GM20431 (cell line): ENCODE measurements around the gene CGB5.
"Not testable (repeated sequence)": the region's sequence is repeated elsewhere in the genome, so short reads cannot be mapped to it uniquely, and the experiment has no call there.

ENCODE experiments used
- in situ Hi-C: fragments of 300-500 bp; cut with MseI, MboI; formaldehyde crosslinking; loops from one replicate; pipeline ENCODE4 v1.15.0; 2020; ENCODE audit warnings: low sequenced_read_pairs; ENCODE audit not compliant: unreplicated experiment

CGB5 gene

DNA sequence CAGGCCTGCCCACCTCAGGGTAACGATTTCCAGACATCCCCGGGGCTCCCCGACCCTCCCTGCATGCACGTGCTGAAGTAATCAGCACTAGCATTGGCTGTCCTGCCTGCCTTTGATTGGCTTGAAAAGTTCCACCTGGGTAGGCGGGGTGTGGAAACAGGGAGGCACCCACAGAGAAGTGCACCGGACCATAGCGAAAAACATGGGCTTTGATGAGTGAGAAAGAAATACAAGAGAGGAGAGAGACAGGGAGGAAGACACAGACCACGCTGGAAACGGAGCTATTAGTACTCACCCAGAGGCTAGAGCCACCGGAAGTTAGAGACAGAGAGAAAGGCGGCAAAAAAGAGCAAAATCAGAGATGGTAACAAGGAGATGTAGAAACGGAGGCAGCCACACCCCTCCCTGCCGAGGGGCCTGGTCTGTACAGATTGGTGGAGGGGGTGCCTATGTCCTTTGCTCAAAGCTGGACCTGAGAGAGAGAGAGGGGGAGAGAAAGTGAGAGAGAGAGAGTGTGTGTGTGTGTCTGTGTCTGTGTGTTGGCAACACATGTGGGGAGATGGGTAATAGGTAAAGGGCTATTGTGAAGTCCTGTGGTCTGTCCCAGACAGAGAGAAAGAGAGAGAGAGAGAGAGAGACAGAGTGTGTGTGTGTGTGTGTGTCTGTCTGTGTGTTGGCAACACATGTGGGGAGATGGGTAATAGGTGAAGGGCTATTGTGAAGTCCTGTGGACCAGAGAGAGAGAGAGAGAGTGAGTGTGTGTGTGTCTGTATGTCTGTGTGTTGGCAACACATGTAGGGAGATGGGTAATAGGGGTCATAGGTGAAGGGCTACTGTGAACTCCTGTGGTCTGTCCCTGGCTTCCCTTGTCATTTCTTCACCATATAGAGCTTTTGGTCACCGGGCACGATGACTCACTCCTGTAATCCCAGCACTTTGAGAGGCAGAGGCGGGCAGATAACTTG is 22.4 kb upstream of the CGB5 start:
- in situ Hi-C loops: no loop called here

DNA sequence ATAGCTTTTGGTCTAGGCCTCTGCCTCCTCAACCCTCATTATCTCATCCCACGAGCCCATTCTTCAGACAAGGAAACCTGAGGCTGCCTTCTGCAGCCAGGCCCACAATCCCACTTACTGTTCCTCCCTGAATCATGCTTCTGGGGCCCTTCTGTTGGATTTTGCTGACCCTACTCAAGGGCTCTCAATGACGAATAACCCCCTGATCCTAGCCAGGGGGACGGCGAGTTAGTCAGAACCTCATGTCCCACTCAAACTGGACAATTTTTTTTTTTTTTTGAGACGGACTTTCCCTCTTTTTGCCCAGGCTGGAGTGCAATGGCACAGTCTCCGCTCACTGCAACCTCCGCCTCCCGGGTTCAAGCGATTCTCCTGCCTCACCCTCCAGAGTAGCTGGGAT is 21.5 kb upstream of the CGB5 start:
- in situ Hi-C loops: no loop called here

DNA sequence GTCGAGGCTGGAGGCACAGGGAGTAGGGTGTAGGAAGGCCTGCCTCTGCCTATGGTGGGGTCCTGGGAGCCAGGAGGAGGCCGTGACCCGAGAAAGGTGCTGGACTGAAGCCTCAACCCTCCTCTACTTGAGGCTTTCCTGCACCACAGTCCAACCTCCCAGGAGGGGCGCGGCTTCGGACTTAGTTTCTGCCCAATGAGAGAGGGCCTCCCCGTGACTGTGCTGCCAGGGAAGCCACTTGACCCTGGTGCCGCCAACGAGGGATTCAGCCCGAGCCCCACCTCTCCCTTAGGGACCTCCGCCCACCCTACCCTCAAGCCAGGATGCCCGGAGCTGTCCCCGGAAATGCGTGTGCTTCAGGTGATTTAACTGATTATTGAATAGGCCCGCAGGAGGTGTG is 19.4 kb upstream of the CGB5 start, which contains the start of gene CGB3:
TSS of gene CGB3 (minus strand) at position 101 of the 400 bp plus-strand sequence. CDS start 362 bp downstream, outside the sequence.
- in situ Hi-C loops: not testable (repeated sequence)

DNA sequence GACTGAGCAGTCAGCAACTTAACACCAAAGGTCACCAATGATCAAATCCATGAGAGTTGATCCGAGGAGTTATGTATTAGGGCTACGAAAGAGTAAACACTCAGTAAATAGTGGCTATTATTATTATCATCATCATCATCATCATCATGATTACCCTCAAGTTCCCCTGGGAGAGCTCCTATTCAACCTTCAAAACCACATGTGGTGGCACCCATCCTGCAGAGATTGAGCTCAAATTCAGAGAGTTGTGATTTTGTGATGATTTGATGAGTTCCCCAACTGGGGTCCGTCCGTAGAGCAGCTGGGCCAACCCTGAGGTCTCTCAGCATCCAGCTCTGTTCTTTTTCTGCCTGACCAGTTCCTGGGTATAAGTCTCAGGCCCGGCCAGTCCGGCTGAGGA is 18.6 kb upstream of the CGB5 start:
- in situ Hi-C loops: not testable (repeated sequence)

DNA sequence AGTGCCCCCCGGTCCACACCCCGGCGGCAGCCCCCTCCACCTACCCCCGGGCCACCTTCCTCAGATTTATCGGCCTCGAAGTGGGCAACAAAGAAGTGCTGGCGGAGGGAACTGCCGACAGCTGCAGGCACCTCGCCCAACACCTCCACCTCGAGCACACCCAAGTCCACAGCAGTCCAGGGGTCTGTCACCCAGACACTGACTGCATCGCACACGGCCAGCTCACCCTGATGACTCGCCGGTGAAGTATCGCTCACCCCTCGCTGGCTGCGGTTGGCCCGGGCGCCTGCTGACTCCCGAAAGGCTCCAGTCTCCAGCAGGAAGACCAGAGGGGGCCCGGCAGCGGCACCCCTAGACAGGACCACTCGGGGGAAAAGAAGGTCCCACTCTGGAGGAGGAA is 18.0 kb upstream of the CGB5 start:
- in situ Hi-C loops: not testable (repeated sequence)

DNA sequence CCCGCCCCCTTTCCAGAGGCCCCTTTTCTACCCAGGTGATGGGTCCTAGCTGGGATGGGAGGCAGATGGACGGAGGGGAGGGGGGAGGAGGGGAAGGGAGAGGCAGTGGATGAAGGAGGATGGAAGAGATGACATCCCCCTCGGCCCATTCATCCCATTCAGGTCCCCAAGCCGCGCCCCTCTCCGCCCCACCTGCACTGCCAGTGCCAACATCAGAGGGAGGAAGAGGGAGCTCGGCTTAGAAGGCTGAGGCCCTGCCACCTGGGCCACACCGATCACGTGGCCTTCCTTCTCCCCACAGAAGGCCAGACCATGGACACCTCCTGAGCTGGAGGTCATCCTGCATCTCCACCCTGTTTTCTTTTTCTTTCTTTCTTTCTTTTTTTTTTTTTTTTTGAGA is 15.0 kb upstream of the CGB5 start:
- in situ Hi-C loops: not testable (repeated sequence)

DNA sequence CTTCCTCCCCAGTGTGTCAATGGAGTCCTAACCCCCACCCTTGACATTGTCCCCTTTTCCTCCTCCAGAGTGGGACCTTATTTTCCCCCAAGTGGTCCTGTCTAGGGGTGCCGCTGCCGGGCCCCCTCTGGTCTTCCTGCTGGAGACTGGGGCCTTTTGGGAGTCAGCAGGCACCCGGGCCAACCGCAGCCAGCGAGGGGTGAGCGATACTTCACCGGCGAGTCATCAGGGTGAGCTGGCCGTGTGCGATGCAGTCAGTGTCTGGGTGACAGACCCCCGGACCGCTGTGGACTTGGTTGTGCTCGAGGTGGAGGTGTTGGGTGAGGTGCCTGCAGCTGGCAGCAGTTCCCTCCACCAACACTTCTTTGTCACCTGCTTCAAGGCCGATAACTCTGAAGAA is 13.9 kb upstream of the CGB5 start:
- in situ Hi-C loops: not testable (repeated sequence)

DNA sequence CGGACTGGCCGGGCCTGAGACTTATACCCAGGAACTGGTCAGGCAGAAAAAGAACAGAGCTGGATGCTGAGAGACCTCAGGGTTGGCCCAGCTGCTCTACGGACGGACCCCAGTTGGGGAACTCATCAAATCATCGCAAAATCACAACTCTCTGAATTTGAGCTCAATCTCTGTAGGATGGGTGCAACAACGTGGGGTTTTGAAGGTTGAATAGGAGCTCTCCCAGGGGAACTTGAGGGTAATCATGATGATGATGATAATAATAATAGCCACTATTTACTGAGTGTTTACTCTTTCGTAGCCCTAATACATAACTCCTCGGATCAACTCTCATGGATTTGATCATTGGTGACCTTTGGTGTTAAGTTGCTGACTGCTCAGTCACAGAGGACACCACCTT is 13.3 kb upstream of the CGB5 start:
- in situ Hi-C loops: not testable (repeated sequence)

DNA sequence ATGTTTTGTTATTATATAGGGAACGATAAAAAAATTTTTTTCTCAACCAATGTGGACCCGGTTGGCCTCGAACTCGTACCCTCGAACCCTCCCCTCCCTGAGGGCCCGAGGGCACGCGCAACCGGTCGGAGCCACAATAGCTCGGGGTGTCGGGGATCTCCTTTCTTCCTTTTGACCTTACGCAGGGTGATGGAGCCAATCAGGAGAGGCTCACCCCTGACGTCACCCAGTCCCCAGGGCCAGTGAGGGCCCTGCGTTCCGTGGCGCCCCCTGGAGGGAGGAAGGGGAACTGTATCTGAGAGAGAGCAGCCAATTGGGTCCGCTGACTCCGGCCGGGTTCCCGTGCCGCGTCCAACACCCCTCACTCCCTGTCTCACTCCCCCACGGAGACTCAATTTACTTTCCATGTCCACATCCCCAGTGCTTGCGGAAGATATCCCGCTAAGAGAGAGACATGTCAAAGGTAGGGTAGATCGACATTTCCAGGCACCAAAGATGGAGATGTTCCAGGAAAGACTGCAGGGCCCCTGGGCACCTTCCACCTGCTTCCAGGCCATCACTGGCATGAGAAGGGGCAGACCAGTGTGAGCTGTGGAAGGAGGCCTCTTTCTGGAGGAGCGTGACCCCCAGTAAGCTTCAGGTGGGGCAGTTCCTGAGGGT is 11.9 kb upstream of the CGB5 start, which contains the start of gene CGB2:
TSS of gene CGB2 (plus strand) at position 249 of the 660 bp plus-strand sequence. CDS start at position 455, 206 bp downstream.
- in situ Hi-C loops: not testable (repeated sequence)

DNA sequence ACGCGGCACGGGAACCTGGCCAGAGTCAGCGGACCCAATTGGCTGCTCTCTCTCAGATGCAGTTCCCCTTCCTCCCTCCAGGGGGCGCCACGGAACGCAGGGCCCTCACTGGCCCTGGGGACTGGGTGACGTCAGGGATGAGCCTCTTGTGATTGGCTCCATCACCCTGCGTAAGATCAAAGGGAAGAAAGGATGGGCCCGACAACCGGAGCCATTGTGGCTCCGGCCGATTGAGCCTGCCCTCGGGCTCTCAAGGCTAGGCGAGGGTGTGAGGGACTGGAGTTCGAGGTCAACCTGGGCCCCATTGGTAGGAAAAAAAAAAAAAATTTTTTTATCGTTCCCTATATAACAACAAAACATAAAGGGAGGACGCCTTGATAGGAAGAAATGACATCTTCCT is 6.8 kb upstream of the CGB5 start, which contains the start of gene CGB1:
TSS of gene CGB1 (minus strand) at position 81 of the 400 bp plus-strand sequence. CDS start 184 bp downstream, outside the sequence.
- in situ Hi-C loops: not testable (repeated sequence)

DNA sequence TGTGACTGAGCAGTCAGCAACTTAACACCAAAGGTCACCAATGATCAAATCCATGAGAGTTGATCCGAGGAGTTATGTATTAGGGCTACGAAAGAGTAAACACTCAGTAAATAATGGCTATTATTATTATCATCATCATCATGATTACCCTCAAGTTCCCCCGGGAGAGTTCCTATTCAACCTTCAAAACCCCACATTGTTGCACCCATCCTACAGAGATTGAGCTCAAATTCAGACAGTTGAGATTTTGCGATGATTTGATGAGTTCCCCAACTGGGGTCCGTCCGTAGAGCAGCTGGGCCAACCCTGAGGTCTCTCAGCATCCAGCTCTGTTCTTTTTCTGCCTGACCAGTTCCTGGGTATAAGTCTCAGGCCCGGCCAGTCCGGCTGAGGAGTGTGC is 5.5 kb upstream of the CGB5 start:
- in situ Hi-C loops: not testable (repeated sequence)

DNA sequence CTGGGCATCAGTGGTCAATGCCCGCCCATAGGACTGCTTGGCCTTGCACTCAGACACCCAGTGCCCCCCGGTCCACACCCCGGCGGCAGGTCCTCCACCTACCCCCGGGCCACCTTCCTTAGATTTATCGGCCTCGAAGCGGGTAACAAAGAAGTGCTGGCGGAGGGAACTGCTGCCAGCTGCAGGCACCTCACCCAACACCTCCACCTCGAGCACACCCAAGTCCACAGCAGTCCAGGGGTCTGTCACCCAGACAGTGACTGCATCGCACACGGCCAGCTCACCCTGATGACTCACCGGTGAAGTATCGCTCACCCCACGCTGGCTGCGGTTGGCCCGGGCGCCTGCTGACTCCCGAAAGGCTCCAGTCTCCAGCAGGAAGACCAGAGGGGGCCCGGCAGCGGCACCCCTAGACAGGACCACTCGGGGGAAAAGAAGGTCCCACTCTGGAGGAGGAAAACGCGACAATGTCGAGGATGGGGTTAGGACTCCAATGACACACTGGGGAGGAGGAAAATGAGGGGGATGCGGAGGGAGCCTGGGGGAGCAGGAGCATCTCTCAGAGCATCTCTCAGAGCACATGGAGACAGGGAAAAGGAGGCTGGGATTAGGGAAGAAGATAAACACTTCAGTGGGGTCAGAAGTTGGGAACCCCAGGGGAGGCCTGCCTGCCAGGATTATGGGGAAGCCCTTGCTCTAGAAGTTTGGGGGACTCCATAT is 4.9 kb upstream of the CGB5 start:
- in situ Hi-C loops: not testable (repeated sequence)

DNA sequence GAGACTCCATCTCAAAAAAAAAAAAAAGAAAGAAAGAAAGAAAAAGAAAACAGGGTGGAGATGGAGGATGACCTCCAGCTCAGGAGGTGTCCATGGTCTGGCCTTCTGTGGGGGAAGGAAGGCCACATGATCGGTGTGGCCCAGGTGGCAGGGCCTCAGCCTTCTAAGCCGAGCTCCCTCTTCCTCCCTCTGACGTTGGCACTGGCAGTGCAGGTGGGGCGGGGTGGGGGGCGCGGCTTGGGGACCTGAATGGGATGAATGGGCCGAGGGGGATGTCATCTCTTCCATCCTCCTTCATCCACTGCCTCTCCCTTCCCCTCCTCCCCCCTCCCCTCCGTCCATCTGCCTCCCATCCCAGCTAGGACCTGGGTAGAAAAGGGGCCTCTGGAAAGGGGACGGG is 3.9 kb upstream of the CGB5 start:
- in situ Hi-C loops: not testable (repeated sequence)

DNA sequence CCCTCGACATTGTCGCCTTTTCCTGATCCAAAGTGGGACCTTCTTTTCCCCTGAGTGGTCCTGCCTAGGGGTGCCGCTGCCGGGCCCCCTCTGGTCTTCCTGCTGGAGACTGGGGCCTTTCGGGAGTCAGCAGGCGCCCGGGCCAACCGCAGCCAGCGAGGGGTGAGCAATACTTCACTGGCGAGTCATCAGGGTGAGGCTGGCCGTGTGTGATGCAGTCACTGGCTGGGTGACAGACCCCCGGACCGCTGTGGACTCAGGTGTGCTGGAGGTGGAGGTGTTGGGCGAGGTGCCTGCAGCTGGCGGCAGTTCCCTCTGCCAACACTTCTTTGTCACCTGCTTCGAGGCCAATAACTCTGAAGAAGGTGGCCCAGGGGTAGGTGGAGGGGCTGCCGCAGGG is 1.5 kb upstream of the CGB5 start:
- in situ Hi-C loops: no loop called here

DNA sequence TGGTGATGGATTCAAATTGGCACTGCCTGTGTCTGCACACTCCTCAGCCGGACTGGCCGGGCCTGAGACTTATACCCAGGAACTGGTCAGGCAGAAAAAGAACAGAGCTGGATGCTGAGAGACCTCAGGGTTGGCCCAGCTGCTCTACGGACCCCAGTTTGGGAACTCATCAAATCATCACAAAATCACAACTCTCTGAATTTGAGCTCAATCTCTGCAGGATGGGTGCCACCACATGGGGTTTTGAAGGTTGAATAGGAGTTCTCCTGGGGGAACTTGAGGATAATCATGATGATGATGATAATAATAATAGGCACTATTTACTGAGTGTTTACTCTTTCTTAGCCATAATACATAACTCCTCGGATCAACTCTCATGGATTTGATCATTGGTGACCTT is 982 bp upstream of the CGB5 start:
- in situ Hi-C loops: not testable (repeated sequence)

DNA sequence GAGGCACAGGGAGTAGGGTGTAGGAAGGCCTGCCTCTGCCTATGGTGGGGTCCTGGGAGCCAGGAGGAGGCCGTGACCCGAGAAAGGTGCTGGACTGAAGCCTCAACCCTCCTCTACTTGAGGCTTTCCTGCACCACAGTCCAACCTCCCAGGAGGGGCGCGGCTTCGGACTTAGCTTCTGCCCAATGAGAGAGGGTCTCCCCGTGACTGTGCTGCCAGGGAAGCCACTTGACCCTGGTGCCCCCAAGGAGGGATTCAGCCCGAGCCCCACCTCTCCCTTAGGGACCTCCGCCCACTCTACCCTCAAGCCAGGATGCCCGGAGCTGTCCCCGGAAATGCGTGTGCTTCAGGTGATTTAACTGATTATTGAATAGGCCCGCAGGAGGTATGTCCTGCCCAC is 5.4 kb downstream of the CGB5 start, which contains the start of gene CGB8:
TSS of gene CGB8 (minus strand) at position 101 of the 400 bp plus-strand sequence. CDS start 372 bp downstream, outside the sequence.
- in situ Hi-C loops: not testable (repeated sequence)

DNA sequence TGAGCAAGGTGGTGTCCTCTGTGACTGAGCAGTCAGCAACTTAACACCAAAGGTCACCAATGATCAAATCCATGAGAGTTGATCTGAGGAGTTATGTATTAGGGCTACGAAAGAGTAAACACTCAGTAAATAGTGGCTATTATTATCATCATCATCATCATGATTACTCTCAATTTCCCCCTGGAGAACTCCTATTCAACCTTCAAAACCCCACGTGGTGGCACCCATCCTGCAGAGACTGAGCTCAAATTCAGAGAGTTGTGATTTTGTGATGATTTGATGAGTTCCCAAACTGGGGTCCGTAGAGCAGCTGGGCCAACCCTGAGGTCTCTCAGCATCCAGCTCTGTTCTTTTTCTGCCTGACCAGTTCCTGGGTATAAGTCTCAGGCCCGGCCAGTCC is 6.2 kb downstream of the CGB5 start:
- in situ Hi-C loops: not testable (repeated sequence)

DNA sequence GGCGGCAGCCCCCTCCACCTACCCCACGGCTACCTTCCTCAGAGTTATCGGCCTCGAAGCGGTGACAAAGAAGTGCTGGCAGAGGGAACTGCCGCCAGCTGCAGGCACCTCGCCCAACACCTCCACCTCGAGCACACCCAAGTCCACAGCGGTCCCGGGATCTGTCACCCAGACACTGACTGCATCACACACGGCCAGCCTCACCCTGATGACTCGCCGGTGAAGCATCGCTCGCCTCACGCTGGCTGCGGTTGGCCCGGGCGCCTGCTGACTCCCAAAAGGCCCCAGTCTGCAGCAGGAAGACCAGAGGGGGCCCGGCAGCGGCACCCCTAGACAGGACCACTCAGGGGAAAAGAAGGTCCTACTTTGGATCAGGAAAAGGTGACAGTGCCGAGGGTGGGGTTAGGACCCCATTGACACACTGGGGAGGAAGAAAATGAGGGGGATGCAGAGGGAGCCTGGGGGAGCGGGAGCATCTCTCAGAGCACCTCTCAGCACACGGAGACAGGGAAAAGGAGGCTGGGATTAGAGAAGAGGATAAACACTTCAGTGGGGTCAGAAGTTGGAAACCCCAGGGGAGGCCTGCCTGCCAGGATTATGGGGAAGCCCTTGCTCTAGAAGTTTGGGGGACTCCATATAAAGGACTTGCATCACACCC is 6.9 kb downstream of the CGB5 start:
- in situ Hi-C loops: not testable (repeated sequence)

DNA sequence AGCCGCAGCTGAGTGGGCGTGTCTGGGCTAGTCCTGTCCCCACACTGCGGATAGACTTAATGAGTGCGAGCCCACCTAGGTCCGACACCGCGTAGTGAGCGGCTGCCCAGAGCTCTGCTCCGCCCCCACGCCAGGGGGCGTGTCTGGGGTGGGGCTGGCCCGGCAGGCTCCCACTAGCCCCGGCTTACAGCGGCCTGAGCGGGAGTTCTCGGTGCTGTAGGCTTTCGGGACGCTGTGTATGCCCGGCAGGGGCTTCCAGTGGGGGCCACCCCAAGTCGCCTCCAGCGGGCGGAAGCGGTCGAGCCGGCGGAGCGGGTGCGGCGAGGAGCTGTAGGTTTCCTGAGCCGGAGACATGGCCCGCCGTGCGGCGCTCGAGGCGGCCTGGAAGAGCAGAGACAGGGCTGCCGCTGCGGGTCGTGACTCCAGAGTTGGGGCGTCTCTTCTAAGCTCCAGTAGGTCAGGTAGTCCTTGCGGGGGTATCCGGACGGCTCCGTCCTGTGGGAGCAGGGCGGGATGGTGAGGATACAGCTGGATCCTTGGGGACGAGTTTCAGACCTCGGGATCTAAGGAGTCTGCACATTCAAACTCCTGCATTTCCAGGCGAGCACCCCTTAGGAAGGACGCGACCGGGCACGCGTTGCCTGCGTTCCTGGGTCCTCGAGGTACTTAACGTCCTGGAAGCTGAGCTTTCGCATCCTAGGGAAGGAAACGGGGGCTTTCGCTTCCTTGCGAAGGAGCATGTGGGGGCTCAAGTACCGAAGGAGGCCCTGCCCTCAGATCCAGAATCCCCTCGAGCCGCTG is 12.7 kb downstream of the CGB5 start:
- in situ Hi-C loops: no loop called here
